Tracheal epithelial cell (primary cell): ENCODE data around the gene TAS2R30. TPM values are rescaled to one million over a fixed set of nuclear protein-coding genes. Genes with fewer than 3 reads are reported as not detected.

ENCODE experiments used
- total RNA-seq: library from RNA; depleted of rRNA; stranded (reverse); fragments of >200 nt; gene quantifications from 2 replicates; pipeline ENCODE4 v1.2.1, GENCODE V29; 2014

TAS2R30 gene, protein sequence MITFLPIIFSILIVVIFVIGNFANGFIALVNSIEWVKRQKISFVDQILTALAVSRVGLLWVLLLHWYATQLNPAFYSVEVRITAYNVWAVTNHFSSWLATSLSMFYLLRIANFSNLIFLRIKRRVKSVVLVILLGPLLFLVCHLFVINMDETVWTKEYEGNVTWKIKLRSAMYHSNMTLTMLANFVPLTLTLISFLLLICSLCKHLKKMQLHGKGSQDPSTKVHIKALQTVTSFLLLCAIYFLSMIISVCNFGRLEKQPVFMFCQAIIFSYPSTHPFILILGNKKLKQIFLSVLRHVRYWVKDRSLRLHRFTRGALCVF
- 1.2 and 2.8 TPM in 2 replicates for total RNA-seq

DNA sequence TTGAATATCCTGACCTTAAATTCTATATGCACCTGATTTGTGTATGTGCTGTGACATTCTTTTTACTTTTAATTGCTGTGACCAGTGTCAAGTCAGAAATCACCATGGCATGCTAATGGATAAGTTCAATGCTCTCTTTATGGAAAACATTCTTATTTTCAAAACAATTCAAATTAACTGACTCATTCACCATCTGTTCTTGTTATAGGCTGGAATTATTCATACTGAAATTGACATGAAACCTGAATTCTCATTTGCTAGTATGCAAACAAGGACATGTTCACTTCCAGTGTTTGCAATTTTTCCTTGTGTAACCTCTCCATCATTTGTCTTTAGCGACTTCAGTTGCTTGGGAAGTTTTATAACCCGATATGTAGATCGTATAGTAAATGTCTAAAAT, at the start of gene TAS2R30:
TSS of gene TAS2R30 (minus strand) at position 340 of the 400 bp plus-strand sequence. CDS start 400 bp downstream, outside the sequence.

DNA sequence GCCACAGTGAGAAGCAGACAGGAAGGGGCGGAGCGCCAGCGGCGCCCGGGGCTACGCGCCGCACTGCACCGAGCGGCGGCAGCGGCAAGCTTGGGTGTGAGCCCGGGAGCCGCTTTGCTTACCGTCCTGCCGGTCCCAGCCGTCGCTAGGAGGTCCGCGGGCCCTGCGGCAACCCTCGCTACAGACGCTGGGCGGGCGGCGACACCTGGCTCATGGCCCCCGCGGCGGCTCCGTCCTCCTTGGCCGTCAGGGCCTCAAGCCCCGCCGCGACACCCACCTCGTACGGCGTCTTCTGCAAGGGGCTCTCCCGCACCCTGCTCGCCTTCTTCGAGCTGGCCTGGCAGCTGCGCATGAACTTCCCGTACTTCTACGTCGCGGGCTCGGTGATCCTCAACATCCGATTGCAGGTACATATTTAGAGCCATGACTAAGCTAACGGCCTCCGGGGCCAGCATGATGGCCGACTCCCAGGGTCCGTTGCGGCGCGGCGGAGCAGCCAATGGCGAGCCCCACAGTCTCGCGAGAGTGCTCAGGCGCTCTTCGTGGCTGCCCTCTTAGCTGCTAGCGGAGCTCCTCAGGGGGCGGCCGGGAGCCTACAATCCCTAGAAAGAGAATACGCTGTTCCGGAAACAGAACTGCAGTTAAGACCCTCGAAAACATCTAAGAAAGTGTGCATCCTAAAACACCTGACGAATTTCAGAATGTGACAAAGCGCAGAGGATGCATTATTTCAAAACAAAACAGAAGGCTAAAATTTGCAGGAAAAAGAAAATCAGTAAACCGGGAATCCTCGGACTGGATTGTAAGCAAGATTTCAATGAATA, 36.9 kb upstream of the TAS2R30 start, which contains the start of gene SMIM10L1:
TSS of gene SMIM10L1 (plus strand) at position 50 of the 824 bp plus-strand sequence. CDS start at position 213, 163 bp downstream.

DNA sequence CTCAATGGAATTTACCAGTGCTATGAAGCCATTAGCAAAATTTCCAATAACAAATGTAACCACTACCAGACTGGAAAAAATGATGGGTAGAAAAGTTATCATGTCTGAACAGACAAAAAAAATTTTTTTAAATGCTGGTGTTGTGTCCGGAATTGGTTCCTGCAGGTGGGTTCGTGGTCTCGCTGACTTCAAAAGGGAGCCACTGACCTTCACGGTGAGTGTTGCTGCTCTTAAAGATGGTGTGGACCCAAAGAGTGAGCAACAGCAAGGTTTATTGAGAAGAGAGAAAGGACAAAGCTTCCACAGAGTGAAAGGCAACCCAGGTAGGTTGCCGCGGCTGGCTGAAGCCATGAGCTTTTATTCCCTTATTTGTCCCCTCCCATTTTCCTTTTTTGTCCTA, 42.3 kb downstream of the TAS2R30 start, which contains the start of gene TAS2R43:
TSS of gene TAS2R43 (minus strand) at position 186 of the 400 bp plus-strand sequence. CDS start at position 102, 84 bp downstream.

Other genes starting within 250 kb of the TAS2R30 start
- 0.48 and 0.64 TPM in 2 replicates for gene TAS2R13, start 225.1 kb downstream of the TAS2R30 start, total RNA-seq
- gene PRH2, start 205.4 kb downstream of the TAS2R30 start, total RNA-seq = not detected in 2 replicates
- 0.96 and 1.9 TPM in 2 replicates for gene TAS2R14, start 195.4 kb downstream of the TAS2R30 start, total RNA-seq
- gene TAS2R50, start 147.7 kb downstream of the TAS2R30 start, total RNA-seq = 0.85 and 0.96 TPM in 2 replicates
- gene TAS2R20, start 136.3 kb downstream of the TAS2R30 start, total RNA-seq = 0.64 and 0.96 TPM in 2 replicates
- gene TAS2R19, start 112.0 kb downstream of the TAS2R30 start, total RNA-seq = 0.43 and 1.2 TPM in 2 replicates
- gene TAS2R31, start 103.2 kb downstream of the TAS2R30 start, total RNA-seq = 1.2 TPM in 1 of 2 replicates, not detected in the other
- gene TAS2R46, start 72.3 kb downstream of the TAS2R30 start, total RNA-seq = 0.85 and 0.96 TPM in 2 replicates
- gene TAS2R43, start 42.3 kb downstream of the TAS2R30 start, total RNA-seq = 0.96 TPM in 1 of 2 replicates, not detected in the other
- gene SMIM10L1, start 36.5 kb upstream of the TAS2R30 start, total RNA-seq = 3.9 and 5.5 TPM in 2 replicates
- not detected in 2 replicates for gene TAS2R42, start 52.3 kb upstream of the TAS2R30 start, total RNA-seq
- gene PRB3, start 135.1 kb upstream of the TAS2R30 start, total RNA-seq = not detected in 2 replicates
- not detected in 2 replicates for gene PRB4, start 175.8 kb upstream of the TAS2R30 start, total RNA-seq